HG03159 (cell line): Measurements from ENCODE around the gene TOR4A.
"Not testable (repeated sequence)": the region's sequence is repeated elsewhere in the genome, so short reads cannot be mapped to it uniquely, and the experiment has no call there.

ENCODE experiments used
- ATAC-seq: cut with Tn5 transposase; IDR thresholded peaks from one replicate; pipeline ENCODE4 v1.9.1; 2021; ENCODE audit warnings: mild to moderate bottlenecking, moderate library complexity; ENCODE audit not compliant: unreplicated experiment

TOR4A gene

GRCh38 chr9:137315581-137316011 is 38.1 kb downstream of the TOR4A start:
- no peak for ATAC-seq

- no peak for ATAC-seq
Measured at GRCh38 chr9:137316012-137316981, 38.8 kb downstream of the TOR4A start.

- no peak for ATAC-seq
Measured at GRCh38 chr9:137317021-137317717, 39.6 kb downstream of the TOR4A start.

- ATAC-seq = no peak
Measured at GRCh38 chr9:137317718-137318511, 40.4 kb downstream of the TOR4A start.

GRCh38 chr9:137318602-137319001 is 41.1 kb downstream of the TOR4A start:
- ATAC-seq = no peak

- ATAC-seq = no peak
Measured at GRCh38 chr9:137319011-137319738, 41.6 kb downstream of the TOR4A start.

GRCh38 chr9:137319739-137320551 is 42.4 kb downstream of the TOR4A start:
- no peak for ATAC-seq

GRCh38 chr9:137320555-137321384 is 43.2 kb downstream of the TOR4A start:
- no peak for ATAC-seq

GRCh38 chr9:137321726-137322361 is 44.3 kb downstream of the TOR4A start:
- ATAC-seq = no peak

GRCh38 chr9:137323531-137324331 is 46.2 kb downstream of the TOR4A start:
- no peak for ATAC-seq

- ATAC-seq = no peak
Measured at GRCh38 chr9:137325124-137325523, 47.6 kb downstream of the TOR4A start.

- no peak for ATAC-seq
Measured at GRCh38 chr9:137325799-137326198, 48.3 kb downstream of the TOR4A start.

- ATAC-seq = no peak
Measured at GRCh38 chr9:137326445-137327065, 49.0 kb downstream of the TOR4A start.

GRCh38 chr9:137327641-137328550 is 50.4 kb downstream of the TOR4A start:
- not testable (repeated sequence) for ATAC-seq

- not testable (repeated sequence) for ATAC-seq
Measured at GRCh38 chr9:137329590-137329989, 52.1 kb downstream of the TOR4A start.

- ATAC-seq = no peak
Measured at GRCh38 chr9:137330689-137331088, 53.2 kb downstream of the TOR4A start.
